Fibroblast of the aortic adventitia (primary cell): ENCODE measurements around the gene PCDHGB3. TPM values are rescaled to one million over a fixed set of nuclear protein-coding genes. Genes with fewer than 3 reads are reported as not detected.
"Not testable (repeated sequence)": the region's sequence is repeated elsewhere in the genome, so short reads cannot be mapped to it uniquely, and the experiment has no call there.

Experiments used
- DNase-seq: peaks from one replicate; pipeline ENCODE4 v3.0.0-alpha.2; 2010; ENCODE audit warnings: low read depth
- H3K4me3 ChIP-seq: 2 replicates; pipeline ENCODE4 v1.5.1; 2011; ENCODE audit warnings: low read depth, mild to moderate bottlenecking, control low read depth, low read length, moderate library complexity
- total RNA-seq: library from RNA; depleted of rRNA; stranded (reverse); fragments of >200 nt; gene quantifications from 2 replicates; pipeline ENCODE4 v1.2.3, GENCODE V29; 2012; ENCODE audit warnings: low replicate concordance
- TF ChIP-seq, protein P1 (sequence below): IDR thresholded peaks from 2 replicates; pipeline ENCODE4 v1.5.1; 2011; ENCODE audit warnings: mild to moderate bottlenecking, low read length, control low read depth, inconsistent platforms; ENCODE audit not compliant: insufficient read depth

PCDHGB3 gene
- total RNA-seq, 1 donor = 7.7 TPM

DNA sequence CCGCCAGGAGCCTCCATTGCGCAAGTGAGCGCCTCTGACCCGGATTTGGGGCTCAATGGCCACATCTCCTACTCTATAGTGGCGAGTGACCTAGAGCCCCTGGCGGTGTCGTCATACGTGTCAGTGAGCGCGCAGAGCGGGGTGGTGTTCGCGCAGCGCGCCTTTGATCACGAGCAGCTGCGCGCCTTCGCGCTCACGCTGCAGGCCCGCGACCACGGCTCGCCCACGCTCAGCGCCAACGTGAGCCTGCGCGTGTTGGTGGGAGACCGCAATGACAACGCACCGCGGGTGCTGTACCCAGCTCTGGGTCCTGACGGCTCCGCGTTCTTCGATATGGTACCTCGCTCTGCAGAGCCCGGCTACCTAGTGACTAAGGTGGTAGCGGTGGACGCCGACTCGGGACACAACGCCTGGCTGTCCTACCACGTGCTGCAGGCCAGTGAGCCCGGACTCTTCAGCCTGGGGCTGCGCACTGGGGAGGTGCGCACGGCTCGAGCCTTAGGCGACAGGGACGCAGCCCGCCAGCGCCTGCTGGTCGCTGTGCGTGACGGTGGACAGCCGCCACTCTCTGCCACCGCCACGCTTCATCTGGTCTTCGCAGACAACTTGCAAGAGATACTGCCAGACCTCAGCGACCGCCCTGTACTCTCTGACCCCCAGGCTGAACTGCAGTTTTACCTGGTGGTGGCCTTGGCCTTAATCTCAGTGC lies 39.7 kb downstream of the PCDHGB3 start:
- no peak overlapping the region for H3K4me3 ChIP-seq
- TF ChIP-seq, protein P1, sequence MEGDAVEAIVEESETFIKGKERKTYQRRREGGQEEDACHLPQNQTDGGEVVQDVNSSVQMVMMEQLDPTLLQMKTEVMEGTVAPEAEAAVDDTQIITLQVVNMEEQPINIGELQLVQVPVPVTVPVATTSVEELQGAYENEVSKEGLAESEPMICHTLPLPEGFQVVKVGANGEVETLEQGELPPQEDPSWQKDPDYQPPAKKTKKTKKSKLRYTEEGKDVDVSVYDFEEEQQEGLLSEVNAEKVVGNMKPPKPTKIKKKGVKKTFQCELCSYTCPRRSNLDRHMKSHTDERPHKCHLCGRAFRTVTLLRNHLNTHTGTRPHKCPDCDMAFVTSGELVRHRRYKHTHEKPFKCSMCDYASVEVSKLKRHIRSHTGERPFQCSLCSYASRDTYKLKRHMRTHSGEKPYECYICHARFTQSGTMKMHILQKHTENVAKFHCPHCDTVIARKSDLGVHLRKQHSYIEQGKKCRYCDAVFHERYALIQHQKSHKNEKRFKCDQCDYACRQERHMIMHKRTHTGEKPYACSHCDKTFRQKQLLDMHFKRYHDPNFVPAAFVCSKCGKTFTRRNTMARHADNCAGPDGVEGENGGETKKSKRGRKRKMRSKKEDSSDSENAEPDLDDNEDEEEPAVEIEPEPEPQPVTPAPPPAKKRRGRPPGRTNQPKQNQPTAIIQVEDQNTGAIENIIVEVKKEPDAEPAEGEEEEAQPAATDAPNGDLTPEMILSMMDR = no peak
- no peak for DNase-seq

DNA sequence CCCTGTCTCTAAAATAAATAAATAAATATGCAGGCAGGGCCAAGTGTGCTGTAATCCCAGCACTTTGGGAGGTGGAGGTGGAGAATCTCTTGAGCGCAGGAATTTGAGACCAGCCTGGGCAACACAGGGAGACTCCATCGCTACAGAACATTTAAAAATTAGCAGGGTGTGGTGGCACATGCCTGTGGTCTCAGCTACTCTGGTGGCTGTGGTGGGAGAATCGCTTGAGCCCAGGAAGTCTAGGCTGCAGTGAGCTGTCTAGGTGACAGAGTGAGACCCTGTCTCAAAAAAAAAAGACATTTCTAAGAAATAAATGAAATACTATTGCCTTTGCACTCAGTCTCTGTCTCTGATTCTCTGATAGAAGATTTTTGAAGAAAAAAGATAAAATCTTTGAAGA lies 41.5 kb downstream of the PCDHGB3 start:
- H3K4me3 ChIP-seq = no peak overlapping the region
- TF ChIP-seq, protein P1 = no peak
- no peak for DNase-seq

DNA sequence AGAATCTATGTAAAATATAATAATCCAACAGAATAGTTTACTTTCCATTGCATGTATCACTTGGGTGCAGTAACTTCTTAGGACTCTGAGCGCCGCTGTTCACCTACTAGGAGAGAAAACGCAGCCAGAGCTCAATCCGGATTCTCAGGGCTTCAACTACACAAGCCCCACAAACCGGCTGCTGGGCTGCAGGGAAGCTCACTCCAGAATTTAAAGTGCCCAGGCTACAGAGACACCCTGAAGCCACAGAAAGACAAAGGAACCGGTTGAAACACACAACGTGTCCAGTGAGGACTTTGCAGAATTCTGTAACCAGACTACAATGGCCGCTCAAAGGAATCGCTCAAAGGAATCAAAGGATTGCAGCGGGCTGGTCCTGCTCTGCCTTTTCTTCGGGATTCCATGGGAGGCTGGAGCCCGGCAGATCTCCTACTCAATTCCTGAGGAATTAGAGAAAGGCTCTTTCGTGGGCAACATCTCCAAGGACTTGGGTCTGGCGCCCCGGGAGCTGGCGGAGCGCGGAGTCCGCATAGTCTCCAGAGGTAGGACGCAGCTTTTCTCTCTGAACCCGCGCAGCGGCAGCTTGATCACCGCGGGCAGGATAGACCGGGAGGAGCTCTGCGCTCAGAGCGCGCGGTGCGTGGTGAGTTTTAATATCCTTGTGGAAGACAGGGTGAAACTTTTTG lies 43.0 kb downstream of the PCDHGB3 start, which contains the start of gene PCDHGA10:
Gene PCDHGA10, plus strand, starts transcription at position 134 of the 686 bp plus-strand sequence. Its CDS starts 189 bp downstream, at position 323.
- peak within 1 kb of the TSS; percentile 62 for H3K4me3 ChIP-seq
- TF ChIP-seq, protein P1 = peak; percentile 76
- DNase-seq = peak; percentile 82

DNA sequence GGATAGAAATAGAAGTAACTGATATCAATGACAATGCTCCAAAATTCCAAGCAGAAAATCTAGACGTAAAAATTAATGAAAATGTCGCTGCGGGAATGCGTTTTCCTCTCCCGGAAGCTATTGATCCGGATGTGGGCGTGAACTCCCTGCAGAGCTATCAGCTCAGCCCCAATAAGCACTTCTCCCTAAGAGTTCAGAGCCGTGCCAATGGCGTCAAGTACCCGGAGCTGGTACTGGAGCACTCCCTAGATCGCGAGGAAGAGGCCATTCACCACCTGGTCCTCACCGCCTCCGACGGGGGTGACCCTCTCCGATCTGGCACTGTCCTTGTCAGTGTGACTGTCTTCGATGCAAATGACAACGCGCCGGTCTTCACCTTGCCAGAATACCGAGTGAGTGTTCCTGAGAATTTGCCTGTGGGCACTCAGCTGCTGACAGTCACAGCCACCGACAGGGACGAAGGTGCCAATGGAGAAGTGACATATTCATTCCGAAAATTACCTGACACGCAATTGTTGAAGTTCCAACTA lies 43.6 kb downstream of the PCDHGB3 start:
- TF ChIP-seq, protein P1 = no peak
- no peak for DNase-seq
- H3K4me3 ChIP-seq = peak overlapping the region; percentile 62

DNA sequence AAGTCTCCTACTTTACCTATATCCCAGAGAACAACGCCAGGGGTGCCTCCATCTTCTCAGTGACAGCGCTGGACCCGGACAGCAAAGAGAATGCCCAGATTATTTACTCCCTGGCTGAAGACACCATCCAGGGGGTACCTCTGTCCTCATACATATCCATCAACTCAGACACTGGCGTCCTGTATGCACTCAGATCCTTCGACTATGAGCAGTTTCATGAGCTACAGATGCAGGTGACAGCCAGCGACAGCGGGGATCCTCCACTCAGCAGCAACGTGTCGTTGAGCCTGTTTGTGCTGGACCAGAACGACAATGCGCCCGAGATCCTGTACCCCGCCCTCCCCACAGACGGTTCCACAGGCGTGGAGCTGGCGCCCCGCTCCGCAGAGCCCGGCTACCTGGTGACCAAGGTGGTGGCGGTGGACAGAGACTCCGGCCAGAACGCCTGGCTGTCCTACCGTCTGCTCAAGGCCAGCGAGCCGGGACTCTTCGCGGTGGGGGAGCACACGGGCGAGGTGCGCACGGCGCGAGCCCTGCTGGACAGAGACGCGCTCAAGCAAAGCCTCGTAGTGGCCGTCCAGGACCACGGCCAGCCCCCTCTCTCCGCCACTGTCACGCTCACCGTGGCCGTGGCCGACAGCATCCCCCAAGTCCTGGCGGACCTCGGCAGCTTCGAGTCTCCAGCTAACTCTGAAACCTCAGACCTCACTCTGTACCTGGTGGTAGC lies 44.7 kb downstream of the PCDHGB3 start:
- DNase-seq, H3K4me3 ChIP-seq: not testable (repeated sequence)

DNA sequence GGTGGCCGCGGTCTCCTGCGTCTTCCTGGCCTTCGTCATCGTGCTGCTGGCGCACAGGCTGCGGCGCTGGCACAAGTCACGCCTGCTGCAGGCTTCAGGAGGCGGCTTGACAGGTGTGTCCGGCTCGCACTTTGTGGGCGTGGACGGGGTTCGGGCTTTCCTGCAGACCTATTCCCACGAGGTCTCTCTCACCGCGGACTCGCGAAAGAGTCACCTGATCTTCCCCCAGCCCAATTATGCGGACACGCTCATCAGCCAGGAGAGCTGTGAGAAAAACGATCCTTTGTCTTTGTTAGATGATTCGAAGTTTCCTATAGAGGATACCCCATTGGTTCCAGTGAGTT lies 45.2 kb downstream of the PCDHGB3 start:
- H3K4me3 ChIP-seq, DNase-seq: not testable (repeated sequence)

DNA sequence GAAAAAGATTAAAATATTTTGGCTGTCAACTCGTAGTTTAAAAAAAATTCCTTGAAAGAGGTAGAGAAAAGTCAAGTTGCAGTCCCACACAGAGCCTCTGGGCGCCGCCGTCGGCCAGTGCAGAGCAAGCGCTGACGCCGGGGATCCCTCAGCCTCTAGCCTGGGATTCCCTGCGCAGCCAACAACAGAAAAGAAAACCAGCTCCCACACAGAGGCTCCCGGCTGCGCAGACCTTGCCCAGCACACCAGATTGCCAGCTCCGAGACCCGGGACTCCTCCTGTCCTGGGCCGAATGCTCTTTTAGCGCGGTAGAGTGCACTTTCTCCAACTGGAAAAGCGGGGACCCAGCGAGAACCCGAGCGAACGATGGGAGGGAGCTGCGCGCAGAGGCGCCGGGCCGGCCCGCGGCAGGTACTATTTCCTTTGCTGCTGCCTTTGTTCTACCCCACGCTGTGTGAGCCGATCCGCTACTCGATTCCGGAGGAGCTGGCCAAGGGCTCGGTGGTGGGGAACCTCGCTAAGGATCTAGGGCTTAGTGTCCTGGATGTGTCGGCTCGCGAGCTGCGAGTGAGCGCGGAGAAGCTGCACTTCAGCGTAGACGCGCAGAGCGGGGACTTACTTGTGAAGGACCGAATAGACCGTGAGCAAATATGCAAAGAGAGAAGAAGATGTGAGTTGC lies 47.6 kb downstream of the PCDHGB3 start, which contains the start of gene PCDHGB7:
Gene PCDHGB7, plus strand, starts transcription at position 184 of the 679 bp plus-strand sequence. Its CDS starts 183 bp downstream, at position 367.
- DNase-seq = peak; percentile 87
- TF ChIP-seq, protein P1 = peak; percentile 87
- peak within 1 kb of the TSS; percentile 66 for H3K4me3 ChIP-seq
